NCI-H82 (cell line): Measurements from ENCODE around the gene POLR2J.
"Not testable (repeated sequence)": the region's sequence is repeated elsewhere in the genome, so short reads cannot be mapped to it uniquely, and the experiment has no call there.

Experiments
- DNase-seq: peaks from one replicate; lab custom pipeline; 2025; lab: John Stamatoyannopoulos, UW

Gene POLR2J

DNA sequence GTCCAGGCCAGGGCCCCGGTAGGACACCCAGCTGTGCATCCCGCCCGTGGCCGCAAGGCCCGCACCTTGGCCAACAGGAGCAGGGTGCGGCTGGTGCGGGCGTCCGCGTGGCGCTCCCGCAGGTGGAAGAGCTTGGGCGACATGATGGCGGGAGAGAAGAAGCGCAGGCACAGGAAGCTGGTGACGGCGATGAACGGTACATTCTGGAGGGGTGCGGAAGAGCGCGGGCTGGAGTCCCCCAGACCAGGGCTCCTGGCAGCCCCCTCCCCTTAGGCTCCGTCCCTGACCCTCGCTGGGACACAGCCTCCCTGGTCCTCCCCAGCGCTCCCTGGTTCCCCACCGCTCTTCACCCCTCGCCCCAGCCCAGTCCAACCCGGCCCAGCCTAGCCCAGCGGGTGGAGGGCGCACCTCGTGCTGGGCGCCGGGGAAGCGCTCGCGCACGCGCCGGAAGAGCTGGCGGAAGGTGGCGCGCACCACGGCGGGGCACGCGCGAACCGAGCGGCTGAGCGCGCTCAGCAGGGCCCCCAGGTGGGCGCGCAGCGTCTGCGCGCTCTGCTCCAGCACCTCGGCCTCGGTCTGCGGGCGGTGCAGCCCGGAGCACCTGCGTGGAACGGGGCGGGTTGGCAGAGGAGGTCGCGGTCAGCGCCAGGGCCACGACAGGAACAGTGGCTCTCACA, 15.9 kb upstream of the POLR2J start:
- not testable (repeated sequence) for DNase-seq

DNA sequence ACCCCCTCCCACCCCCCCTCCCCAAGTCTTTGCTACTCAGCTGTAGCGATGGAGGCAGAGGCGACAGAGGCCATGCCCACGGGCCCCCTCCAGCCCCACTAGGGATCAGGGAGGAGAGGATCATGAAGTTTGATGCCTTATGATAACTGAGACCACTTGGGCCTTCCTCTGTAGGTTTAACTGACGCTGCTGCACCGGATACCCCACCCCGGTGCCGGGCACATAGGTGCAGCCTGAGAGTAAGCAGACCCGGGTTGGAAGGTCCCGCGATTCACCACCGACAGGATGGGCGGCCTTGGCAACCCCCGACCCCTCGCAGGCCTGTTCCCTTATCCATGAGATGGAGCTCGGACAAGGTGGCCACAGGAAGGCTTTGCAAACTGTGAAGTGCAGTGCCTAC, 15.3 kb upstream of the POLR2J start:
- not testable (repeated sequence) for DNase-seq

DNA sequence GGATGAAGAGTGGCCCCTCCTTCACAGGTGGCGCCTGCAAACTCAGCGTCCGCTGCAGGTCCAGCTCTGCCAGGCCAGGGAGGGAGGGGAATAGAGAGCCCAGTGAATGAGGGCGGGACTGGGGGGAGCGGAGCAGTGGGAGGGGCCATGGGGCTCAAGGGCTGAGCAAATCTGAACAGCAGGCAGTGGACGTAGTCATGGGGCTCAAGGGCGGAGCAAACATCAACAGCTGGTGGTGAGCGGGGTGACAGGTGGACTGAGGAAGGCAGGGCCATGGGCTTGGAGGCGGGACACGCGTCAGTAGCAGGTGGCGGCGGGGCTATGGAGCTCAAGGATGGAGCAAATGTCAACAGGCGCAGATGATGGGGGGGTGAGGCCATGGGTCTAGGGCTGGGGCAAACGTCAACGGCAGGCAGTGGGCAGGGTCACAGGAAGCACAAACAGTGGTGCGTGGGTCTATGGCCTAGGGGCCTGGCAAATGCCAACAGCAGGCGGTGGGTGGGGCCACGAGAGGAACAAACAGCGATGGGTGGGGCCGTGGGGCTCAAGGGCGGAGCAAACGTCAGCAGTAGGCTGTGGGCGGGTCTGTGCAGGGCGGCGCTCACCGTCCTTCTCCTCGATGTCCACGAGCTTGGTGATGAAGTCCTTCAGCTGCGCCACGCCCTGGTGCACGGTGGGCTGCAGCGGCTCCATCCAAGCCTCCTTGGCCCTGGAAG, 14.7 kb upstream of the POLR2J start:
- DNase-seq = not testable (repeated sequence)

DNA sequence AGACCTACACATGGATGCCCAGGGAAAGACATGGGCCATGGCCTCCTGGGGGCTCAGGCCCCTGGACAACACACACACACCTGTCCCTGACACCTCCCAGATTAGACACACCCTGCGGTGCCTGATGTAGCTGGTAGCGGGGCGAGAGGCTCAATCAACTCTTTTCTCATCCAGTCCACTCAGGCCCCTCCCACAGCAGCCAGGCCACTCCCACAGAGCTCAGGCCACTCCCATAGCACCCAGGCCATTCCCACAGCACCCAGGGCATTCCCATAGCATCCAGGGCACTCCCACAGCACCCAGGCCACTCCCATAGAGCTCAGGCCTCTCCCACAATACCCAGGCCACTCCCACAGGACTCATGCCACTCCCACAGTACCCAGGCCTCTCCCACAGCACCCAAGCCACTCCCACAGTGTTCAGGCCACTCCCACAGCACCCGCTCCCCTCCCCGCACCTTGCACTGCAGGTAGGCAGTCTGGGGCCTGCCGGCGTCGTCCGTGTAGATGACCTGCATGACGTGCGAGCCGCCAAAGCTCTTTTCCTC, 11.9 kb upstream of the POLR2J start:
- not testable (repeated sequence) for DNase-seq

DNA sequence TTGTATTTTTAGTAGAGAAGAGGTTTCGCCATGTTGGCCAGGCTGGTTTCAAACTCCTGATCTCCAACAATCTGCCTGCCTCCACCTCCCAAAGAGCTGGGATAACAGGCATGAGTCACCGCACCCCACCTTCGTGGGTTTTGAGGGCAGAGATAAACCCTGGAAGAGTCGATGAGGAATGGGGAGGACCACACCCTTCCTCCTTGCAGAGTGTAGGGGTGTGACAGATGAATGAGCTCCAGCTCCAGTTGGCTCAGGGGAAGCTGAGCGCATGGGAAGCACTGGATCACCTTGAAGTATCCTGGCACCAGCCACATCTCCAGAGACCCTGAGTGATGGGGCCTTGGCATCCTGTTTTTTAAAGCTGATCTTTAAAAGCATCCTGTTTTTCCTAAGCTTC, 5.6 kb upstream of the POLR2J start:
- DNase-seq = not testable (repeated sequence)

DNA sequence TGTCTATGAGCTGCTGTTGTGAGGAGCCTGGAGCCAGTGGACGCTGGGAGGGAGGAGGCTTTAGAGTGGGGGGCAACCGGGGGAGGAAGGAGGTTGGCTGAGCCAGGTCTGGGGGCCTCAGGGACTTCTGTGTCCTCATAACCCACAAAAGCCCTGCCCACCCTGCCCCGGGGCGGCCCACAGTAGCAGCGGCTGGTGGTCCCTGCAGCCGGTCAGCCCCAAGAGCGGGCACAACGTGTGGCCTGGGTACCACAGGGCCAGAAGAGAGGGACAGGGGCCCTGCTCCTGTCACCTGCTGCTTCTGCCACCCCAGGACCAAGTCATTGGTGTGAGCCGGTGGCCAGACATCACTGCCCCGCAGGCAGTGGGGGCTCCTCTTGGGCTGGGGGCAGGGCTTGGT, 3.2 kb upstream of the POLR2J start:
- DNase-seq = not testable (repeated sequence)

DNA sequence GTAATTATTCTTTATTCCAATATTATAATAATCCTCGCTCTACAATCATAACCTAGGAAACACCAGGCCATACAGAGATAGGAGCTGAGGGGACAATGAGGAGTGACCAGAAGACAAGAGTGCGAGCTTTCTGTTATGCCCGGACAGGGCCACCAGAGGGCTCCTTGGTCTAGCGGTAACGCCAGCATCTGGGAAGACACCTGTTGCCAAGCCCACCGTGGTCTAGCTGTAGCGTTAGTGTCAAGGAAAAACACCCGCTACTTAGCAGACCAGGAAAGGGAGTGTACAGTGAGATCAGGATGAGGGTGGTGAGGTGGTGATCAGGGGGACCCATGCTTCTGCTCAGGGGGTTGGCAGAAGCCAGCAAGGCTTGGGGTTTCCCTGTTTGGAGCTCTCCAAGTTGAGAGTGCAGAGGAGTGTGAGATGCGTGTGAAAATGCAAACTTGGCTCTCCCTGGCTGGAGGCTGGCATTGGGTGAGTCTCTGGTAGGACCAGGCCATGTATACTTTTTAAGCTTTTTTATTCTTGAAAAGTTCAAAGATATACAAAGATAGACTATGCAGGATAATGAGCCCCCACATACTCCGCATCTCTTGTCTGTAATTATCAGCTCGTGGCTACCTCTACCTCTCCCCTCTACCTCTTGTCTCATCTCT, 1.4 kb upstream of the POLR2J start:
- DNase-seq = not testable (repeated sequence)

DNA sequence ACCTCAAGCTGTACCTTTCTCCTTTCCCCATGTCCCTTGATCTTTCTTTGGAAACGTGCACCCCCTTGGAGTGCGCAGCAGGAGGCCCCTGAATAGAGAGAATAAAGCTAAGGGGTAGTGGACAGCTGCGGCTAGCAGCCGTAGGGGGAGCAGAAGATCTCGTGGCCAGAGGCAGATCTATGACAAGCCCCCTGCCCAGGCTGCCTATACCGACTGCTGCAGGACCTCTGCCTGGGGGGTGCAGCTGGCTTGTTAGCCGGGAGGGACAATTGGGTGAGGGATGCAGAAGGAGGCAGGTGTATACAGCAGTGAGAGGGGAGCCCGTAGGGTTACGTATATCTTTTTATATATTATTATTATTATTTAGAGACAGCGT, 475 bp upstream of the POLR2J start:
- not testable (repeated sequence) for DNase-seq

DNA sequence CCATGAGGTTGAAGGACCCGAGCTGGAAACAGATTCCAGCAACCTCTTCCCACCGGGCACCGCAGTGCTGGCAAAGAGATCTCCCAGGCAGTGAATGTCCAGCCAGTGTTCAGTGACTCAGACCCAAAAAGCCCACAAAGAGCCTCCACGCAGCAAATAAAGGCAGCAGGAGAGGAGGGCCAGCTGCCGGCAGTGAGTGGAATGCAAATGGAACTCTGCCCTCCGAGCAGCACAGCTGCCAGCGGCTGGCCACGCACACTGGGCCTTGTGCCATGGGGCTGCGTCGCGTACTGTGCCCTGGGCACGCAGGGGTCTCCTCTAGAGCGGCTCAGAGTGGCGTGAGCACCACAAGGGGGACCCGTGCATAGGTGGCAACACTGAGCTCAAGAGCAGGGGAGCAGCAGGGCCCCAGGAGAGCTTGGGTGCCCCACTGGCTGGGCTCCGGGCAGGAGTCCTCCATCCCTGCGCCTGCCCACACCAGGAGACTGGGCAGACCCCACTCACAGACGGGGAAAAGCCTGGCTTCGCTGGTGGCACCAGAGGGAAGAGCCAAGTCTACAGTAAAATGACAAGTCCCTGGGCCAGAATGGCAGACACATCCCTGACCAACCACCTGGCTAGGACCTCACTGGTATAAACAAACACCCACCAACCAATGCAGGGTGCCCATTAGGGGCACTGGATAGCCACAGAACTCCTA, 3.8 kb downstream of the POLR2J start:
- not testable (repeated sequence) for DNase-seq

DNA sequence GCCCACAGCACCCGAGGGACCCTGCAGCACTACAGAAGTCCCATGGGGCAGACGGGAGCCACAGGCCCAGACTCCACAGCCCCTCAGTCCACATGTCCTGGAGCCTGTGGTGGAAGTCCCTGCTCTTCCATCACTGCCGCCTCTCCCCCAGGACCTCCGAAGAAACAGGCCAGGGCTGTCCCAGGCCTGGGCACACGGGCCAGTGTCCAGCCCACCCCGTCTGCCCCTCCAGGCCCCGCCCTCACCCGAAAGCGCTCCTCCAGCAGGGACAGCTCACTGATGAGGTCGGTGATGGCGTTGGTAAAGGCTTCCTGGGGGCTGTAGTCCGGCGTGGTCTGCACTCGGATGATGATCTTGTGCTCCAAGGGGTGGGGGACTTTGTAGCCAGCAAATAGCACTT, 4.6 kb downstream of the POLR2J start:
- not testable (repeated sequence) for DNase-seq

DNA sequence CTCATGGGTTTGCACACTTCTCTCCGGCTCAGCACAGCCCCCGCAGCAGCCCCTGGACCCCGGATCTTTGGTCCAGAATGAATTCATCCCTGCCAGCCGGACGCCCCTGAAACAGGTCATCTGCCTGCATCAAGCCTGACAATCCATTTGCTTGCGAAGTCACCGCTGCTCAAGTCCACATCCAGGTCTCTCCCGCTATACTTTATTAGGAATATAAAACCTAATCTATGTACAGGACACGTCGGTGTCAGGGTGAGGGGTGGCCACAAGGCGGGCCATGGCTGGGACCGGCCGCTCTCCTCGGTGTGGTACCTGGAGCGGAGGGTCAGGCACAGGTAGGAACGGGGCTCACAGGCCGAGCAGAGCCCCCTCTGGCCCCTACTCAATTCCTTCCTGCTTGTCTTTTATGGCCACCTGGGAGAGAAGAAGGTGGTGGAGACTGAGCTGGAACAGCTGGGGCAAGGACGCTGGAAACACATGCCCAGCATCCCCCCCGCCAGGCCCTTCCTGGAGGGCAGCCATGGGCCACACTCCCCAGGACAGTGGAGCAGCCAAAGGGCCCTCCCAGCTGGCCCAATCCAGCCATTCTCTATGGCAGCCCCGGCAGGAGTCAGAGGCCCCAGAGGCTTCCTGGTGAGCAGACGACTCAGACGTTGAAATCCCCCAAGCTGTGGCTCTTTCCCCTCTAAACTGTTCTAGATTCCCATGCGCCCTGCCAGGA, 5.3 kb downstream of the POLR2J start:
- DNase-seq = no peak

DNA sequence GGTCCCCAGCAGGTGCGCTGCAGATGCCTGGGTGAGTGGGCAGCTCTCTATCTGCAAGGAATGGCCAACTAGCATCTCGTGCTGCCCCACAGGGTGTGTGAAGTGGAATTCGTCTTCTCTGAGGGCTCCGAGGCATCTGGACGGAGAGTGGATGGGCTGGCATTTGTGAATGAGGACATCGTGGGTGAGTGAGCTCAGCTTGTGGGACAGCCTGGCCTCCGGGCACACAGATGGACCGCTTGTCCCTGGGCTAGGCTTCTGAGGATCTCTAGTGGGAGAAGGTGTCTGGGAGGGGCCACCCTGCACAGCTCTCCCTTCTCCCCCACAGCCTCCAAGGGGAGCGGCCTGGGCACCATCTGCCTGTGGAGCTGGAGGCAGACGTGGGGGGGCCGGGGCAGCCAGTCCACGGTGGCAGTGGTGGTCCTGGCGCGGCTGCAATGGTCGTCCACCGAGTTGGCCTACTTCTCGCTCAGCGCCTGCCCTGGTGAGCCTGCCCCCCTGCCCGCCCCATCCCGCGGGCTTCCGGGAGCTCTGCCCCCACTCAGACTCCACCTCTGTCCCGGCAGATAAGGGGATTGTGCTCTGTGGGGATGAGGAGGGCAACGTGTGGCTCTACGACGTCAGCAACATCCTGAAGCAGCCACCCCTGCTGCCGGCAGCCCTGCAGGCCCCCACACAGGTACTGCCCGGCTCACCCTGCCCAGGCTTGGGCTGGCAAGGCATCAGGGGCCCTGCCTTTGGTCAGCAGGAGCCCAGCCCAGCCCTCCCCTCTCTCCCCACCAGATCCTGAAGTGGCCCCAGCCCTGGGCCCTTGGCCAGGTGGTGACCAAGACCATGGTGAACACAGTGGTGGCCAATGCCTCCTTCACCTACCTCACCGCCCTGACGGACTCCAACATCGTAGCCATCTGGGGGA, 6.3 kb downstream of the POLR2J start:
- no peak for DNase-seq

DNA sequence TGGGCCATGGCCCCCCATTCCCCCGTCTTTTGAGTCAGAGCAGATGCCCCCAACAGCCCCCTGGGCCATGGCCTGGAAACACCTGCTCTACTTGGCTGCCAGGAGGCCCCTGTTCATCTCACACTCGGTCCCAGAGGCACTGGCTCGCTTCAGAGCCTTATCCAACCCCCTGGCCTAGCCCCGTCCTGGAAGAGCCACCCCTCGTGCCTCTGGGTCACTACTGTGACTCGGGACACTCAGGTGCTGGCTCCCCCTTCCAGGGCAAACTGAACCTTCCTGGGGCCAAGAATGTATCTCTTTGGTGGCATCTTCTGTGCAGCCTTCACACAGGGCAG, 7.0 kb downstream of the POLR2J start:
- DNase-seq = no peak

DNA sequence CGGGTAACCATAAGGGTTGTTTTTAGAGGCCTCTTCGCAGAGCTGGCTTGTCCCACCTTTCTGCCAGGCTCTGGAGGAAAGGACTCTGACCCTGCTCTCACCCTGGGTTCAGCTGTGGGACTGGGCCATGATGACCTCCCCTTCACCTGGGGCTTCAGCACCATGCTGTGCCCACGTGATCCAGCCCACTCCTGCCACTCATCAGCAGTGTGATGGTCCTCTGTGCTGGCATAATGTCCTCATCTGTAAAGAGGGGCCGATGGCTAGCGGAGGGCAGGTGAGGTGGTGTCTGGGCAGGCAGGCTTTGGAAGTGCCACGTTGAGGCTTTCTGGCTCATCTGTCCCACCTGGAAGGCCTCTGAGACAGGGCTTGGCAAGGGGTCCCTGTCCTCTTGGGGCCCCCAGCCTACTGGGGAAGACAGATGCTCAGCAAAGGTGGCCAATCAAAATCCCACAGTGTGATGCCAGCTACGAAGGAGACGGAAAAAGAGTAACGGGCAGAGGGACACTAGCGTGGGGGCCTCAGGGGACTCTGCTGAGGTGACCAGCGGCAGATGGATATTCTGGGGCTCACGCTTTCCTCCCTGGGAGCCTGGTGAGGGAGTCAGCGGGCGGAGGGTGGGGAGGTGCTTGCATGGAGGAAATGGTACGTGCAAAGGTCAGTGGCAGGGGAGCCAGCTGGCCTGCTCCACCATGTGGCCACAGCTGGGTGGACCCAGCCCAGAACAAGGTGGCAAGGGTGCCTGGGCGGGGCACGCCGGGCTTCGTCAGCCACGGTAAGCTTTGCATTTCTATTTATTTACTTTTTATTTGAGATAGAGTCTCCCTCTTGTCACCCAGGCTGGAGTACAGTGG, 8.5 kb downstream of the POLR2J start:
- no peak for DNase-seq

DNA sequence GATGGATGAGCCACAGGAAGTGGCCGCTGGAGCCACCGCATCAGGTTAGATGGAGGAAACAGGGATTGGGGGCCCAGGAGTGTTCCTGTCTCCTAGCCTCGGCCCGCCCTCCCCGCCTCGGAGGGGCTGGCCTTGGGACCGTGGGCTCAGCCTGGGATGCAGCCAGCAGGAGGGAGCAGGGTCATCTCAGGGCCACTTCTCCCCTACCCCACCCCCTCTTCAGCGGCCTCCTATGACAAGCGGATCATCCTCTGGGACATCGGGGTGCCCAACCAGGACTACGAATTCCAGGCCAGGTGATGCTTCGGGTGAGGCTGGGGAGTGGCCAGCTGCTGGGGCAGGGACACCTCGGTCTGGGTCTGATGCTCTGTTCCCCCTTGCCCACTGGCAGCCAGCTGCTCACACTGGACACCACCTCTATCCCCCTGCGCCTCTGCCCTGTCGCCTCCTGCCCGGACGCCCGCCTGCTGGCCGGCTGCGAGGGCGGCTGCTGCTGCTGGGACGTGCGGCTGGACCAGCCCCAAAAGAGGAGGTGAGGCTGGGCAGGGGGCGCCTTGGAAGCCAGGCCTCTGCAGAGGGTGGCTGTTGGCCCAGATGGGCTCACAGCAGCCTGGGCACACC, 9.3 kb downstream of the POLR2J start:
- no peak for DNase-seq

DNA sequence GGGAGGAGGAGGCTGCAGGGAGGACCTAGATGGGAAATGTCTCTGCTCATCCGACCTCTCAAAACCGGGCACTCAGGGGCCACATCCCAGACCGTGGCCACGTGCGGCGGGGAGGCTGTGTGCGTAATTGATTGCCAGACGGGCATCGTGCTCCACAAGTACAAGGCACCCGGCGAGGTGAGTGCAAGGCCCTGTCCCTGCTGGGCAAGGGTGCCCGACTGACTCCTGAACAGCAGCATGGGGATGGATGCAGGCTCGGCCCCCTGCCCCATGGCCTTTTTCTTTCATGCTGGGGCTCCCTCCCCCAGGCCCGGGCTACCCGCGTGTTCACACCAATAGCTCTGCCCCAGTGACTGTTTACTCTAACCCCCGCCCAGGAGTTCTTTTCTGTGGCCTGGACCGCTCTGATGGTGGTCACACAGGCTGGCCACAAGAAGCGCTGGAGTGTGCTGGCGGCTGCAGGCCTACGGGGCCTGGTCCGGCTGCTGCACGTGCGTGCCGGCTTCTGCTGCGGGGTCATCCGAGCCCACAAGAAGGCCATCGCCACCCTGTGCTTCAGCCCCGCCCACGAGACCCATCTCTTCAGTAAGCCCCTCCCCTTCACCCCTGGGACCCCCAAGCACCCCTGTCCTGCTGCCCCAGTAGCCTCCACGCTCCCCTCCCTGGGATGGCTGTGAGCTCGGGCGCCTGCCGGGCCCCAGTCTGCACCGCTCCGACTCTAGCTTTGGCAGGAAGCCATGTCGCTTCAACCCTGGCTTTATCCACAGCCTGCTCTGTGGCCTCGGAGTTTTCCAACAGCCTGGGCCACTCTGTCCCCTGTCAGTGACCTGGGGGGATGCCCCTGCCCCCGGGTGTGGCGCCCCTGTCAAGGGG, 10.0 kb downstream of the POLR2J start:
- DNase-seq = no peak

DNA sequence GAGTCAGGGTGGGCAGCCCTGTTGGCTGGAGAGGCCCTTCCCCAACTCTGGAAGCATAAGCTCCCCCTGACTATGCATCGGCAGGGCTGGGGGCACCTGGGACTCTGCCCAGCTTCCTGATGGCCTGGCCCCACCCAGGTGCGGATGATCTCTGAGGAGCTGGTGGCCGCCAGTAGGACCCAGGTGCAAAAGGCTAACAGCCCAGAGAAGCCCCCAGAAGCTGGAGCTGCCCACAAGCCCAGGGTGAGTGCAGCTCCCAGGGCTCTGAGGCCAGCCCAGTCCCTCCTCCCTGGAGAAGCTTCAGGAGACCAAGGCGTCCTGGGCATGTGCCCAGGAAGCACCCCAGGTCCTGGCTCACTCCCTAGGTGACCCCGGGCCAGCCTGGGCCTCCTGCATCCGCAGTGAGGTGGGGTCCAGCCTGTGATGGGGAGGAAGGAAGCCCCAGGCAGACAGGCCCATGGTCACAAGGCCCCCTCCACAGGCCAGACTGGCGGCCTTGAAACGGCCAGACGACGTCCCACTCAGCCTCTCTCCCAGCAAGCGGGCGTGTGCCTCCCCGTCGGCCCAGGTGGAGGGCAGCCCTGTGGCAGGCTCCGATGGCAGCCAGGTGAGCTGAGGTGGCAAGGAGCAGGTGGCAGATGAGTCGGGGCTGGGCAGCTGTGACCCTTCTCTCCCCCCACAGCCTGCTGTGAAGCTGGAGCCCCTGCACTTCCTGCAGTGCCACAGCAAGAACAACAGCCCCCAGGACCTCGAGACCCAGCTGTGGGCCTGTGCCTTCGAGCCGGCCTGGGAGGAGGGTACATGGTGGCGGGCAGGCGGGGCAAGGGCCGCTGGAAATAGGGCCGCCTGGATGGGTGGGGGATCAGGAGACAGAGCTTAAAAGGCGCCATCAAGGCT, 10.9 kb downstream of the POLR2J start:
- no peak for DNase-seq
